Left ventricle myocardium inferior (tissue), 1 donor: Measurements from ENCODE around the gene MACROD2. TPM values are rescaled to one million over a fixed set of nuclear protein-coding genes. Genes with fewer than 3 reads are reported as not detected.

Source experiments
- DNase-seq: peaks from one replicate; pipeline ENCODE4 v3.0.0-alpha.2; 2020
- H3K27ac ChIP-seq: fragments of 200-600 bp; replicated peaks from 2 replicates; pipeline ENCODE4 v1.8.0; 2021
- H3K27me3 ChIP-seq: fragments of 200-600 bp; 2 replicates; pipeline ENCODE4 v1.8.0; 2021; ENCODE audit warnings: low read depth
- H3K36me3 ChIP-seq: fragments of 200-600 bp; 2 replicates; pipeline ENCODE4 v1.8.0; 2021
- H3K4me1 ChIP-seq: fragments of 200-600 bp; 2 replicates; pipeline ENCODE4 v1.8.0; 2021
- H3K4me3 ChIP-seq: fragments of 200-600 bp; 2 replicates; pipeline ENCODE4 v1.8.0; 2021; ENCODE audit warnings: mild to moderate bottlenecking, moderate library complexity
- H3K9me3 ChIP-seq: fragments of 200-600 bp; replicated peaks from 2 replicates; pipeline ENCODE4 v1.8.0; 2021
- CTCF ChIP-seq: fragments of 200-600 bp; IDR thresholded peaks from 2 replicates; pipeline ENCODE4 v1.8.0; 2021; ENCODE audit warnings: antibody characterized with exemption, mild to moderate bottlenecking, borderline replicate concordance
- intact Hi-C: fragments of 100-400 bp; cut with micrococcal nuclease; formaldehyde crosslinking; loops from one replicate; pipeline ENCODE4 v1.11.0; 2022
- total RNA-seq: library from RNA; stranded (reverse); fragmentation: NEBNext Ultra II Directional; extraction: Animal tissue kit (Norgen Biotek cat#: 25700); gene quantifications from one replicate; pipeline ENCODE4 v1.2.1, GENCODE V29; 2021
- donor health status: DM: no; HTN: yes; CAD: no; lungs with severe emphysema.

Gene MACROD2
- total RNA-seq, 1 donor from 2014 or later = 3.6 TPM

GRCh38 chr20:16061351-16061750 is 2066.0 kb downstream of the MACROD2 start:
- peaks cover 13% of the 10 kb centered on the region for H3K4me1 ChIP-seq
- H3K36me3 ChIP-seq = no peaks in the 10 kb centered on the region
- no peaks in the 10 kb centered on the region for H3K27me3 ChIP-seq
- no peak overlapping the region for H3K27ac ChIP-seq
- no peak for DNase-seq
- TF ChIP-seq CTCF = no peak
- intact Hi-C loops = no loop called here
- no peak overlapping the region for H3K4me3 ChIP-seq
- H3K9me3 ChIP-seq = no peaks in the 10 kb centered on the region

GRCh38 chr20:16062661-16063581 is 2067.6 kb downstream of the MACROD2 start:
- H3K4me1 ChIP-seq = peaks cover 13% of the 10 kb centered on the region
- no peak overlapping the region for H3K4me3 ChIP-seq
- TF ChIP-seq CTCF = no peak
- H3K36me3 ChIP-seq = no peaks in the 10 kb centered on the region
- intact Hi-C loops = no loop called here
- peaks cover 7% of the 10 kb centered on the region for H3K9me3 ChIP-seq
- H3K27me3 ChIP-seq = no peaks in the 10 kb centered on the region
- no peak for DNase-seq
- no peak overlapping the region for H3K27ac ChIP-seq

GRCh38 chr20:16063881-16064280 is 2068.6 kb downstream of the MACROD2 start:
- no peak for TF ChIP-seq CTCF
- Histone ChIP-seq H3K27ac (no peak overlapping the region), H3K27me3 (no peaks in the 10 kb centered on the region), H3K4me1 (peaks cover 13% of the 10 kb centered on the region), H3K36me3 (no peaks in the 10 kb centered on the region), H3K4me3 (no peak overlapping the region), H3K9me3 (peaks cover 7% of the 10 kb centered on the region)
- DNase-seq = no peak
- intact Hi-C loops = no loop called here

GRCh38 chr20:16064989-16065707 is 2069.8 kb downstream of the MACROD2 start:
- Histone ChIP-seq H3K4me3 (no peak overlapping the region), H3K27ac (no peak overlapping the region), H3K9me3 (peaks cover 9% of the 10 kb centered on the region), H3K27me3 (no peaks in the 10 kb centered on the region), H3K36me3 (no peaks in the 10 kb centered on the region), H3K4me1 (peaks cover 13% of the 10 kb centered on the region)
- no peak for TF ChIP-seq CTCF
- intact Hi-C loops = no loop called here
- DNase-seq = no peak

- Histone ChIP-seq H3K27me3 (no peaks in the 10 kb centered on the region), H3K36me3 (no peaks in the 10 kb centered on the region), H3K9me3 (peaks cover 13% of the 10 kb centered on the region), H3K4me3 (no peak overlapping the region), H3K27ac (no peak overlapping the region), H3K4me1 (peaks cover 13% of the 10 kb centered on the region)
- TF ChIP-seq CTCF = no peak
- no peak for DNase-seq
- intact Hi-C loops = no loop called here
These were observed 2071.3 kb downstream of the MACROD2 start for GRCh38 chr20:16066571-16066970.
